Endothelial cell (in vitro differentiated cells): ENCODE measurements around the gene HOXD8. TPM values are rescaled to one million over a fixed set of nuclear protein-coding genes. Genes with fewer than 3 reads are reported as not detected.

Source experiments
- DNase-seq: peaks from one replicate; pipeline ENCODE4 v3.0.0; 2021; ENCODE audit warnings: low spot score
- H3K27ac Mint-ChIP-seq: one replicate; pipeline ENCODE4 v1.8.0; 2021; ENCODE audit warnings: mixed read lengths, inconsistent platforms; ENCODE audit not compliant: unreplicated experiment
- H3K27me3 Mint-ChIP-seq: one replicate; pipeline ENCODE4 v1.8.0; 2021; ENCODE audit warnings: mild to moderate bottlenecking, moderate library complexity, mixed read lengths, inconsistent platforms; ENCODE audit not compliant: unreplicated experiment
- H3K36me3 Mint-ChIP-seq: one replicate; pipeline ENCODE4 v1.8.0; 2021; ENCODE audit warnings: mild to moderate bottlenecking, low read depth, mixed read lengths, inconsistent platforms; ENCODE audit not compliant: unreplicated experiment
- H3K4me1 Mint-ChIP-seq: one replicate; pipeline ENCODE4 v1.8.0; 2021; ENCODE audit warnings: mild to moderate bottlenecking, mixed read lengths, inconsistent platforms; ENCODE audit not compliant: unreplicated experiment
- H3K4me3 Mint-ChIP-seq: one replicate; pipeline ENCODE4 v1.8.0; 2021; ENCODE audit warnings: mild to moderate bottlenecking, mixed read lengths, inconsistent platforms; ENCODE audit not compliant: unreplicated experiment
- H3K9me3 Mint-ChIP-seq: one replicate; pipeline ENCODE4 v1.8.0; 2021; ENCODE audit warnings: mixed read lengths, inconsistent platforms; ENCODE audit not compliant: unreplicated experiment
- CTCF ChIP-seq: fragments of 200-600 bp; sonication (generic); IDR thresholded peaks from one replicate; pipeline ENCODE4 v1.5.0; 2021; ENCODE audit warnings: antibody characterized with exemption; ENCODE audit not compliant: unreplicated experiment
- total RNA-seq: library from RNA; stranded (reverse); fragmentation: NEBNext Ultra II Directional; extraction: Animal tissue kit (Norgen Biotek cat#: 25700); gene quantifications from one replicate; pipeline ENCODE4 v1.2.1, GENCODE V29; 2021; ENCODE audit not compliant: unreplicated experiment

The HOXD8 gene
- total RNA-seq, 1 donor from 2014 or later, result 9.3 TPM

- peaks cover 29% of the 10 kb centered on the region for H3K4me1 Mint-ChIP-seq
- no peak for TF ChIP-seq CTCF
- no peak within 1 kb of the TSS for H3K27ac Mint-ChIP-seq
- peaks cover 11% of the 10 kb centered on the region for H3K36me3 Mint-ChIP-seq
- peak within 1 kb of the TSS; percentile 87 for H3K4me3 Mint-ChIP-seq
- peaks cover 57% of the 10 kb centered on the region for H3K27me3 Mint-ChIP-seq
- no peaks in the 10 kb centered on the region for H3K9me3 Mint-ChIP-seq
- DNase-seq, result peak; percentile 18
These were observed 22.2 kb downstream of the HOXD8 start, which contains the start of gene HOXD4 for GRCh38 chr2:176151442-176152287. TSS of gene HOXD4 (plus strand) at chr2:176151550. CDS start at chr2:176151634, 84 bp downstream.

- no peak for DNase-seq
- peaks cover 11% of the 10 kb centered on the region for H3K36me3 Mint-ChIP-seq
- H3K27me3 Mint-ChIP-seq, result peaks cover 51% of the 10 kb centered on the region
- H3K4me1 Mint-ChIP-seq, result peaks cover 25% of the 10 kb centered on the region
- no peaks in the 10 kb centered on the region for H3K9me3 Mint-ChIP-seq
- no peak for TF ChIP-seq CTCF
- peak overlapping the region; percentile 25 for H3K4me3 Mint-ChIP-seq
- H3K27ac Mint-ChIP-seq, result no peak overlapping the region
These were observed 23.1 kb downstream of the HOXD8 start for GRCh38 chr2:176152350-176153181.

GRCh38 chr2:176154576-176155252 is 25.2 kb downstream of the HOXD8 start:
- Mint-ChIP-seq H3K27ac (no peak overlapping the region), H3K36me3 (peaks cover 7% of the 10 kb centered on the region), H3K9me3 (no peaks in the 10 kb centered on the region), H3K4me3 (no peak overlapping the region), H3K4me1 (peaks cover 29% of the 10 kb centered on the region), H3K27me3 (peaks cover 46% of the 10 kb centered on the region)
- no peak for DNase-seq
- no peak for TF ChIP-seq CTCF

- no peak for DNase-seq
- no peaks in the 10 kb centered on the region for H3K9me3 Mint-ChIP-seq
- H3K27me3 Mint-ChIP-seq, result peaks cover 43% of the 10 kb centered on the region
- no peak overlapping the region for H3K4me3 Mint-ChIP-seq
- peaks cover 1% of the 10 kb centered on the region for H3K36me3 Mint-ChIP-seq
- H3K27ac Mint-ChIP-seq, result no peak overlapping the region
- no peak for TF ChIP-seq CTCF
- H3K4me1 Mint-ChIP-seq, result peaks cover 23% of the 10 kb centered on the region
These were observed 26.0 kb downstream of the HOXD8 start for GRCh38 chr2:176155356-176156044.
